K562 (cell line): Measurements from ENCODE around the gene CTDSP1. TPM values are rescaled to one million over a fixed set of nuclear protein-coding genes. Genes with fewer than 3 reads are reported as not detected.

ENCODE experiments used
- DACH1 ChIP-seq: fragments of 450-650 bp; IDR thresholded peaks from 2 replicates; pipeline ENCODE4 v1.6.1; 2018; ENCODE audit not compliant: partially characterized antibody
- EP400 ChIP-seq: fragments of 450-650 bp; IDR thresholded peaks from 2 replicates; pipeline ENCODE4 v1.6.1; 2017; ENCODE audit warnings: antibody characterized with exemption, mild to moderate bottlenecking, moderate library complexity
- ETV5 ChIP-seq: sonication (generic); formaldehyde crosslinking; IDR thresholded peaks from 2 replicates; pipeline ENCODE4 v1.4.0; 2020; ENCODE audit warnings: low read depth, mild to moderate bottlenecking, missing genetic modification reagents
- GTF2A2 ChIP-seq: IDR thresholded peaks from 2 replicates; pipeline ENCODE4 v1.6.1; 2016; ENCODE audit warnings: mild to moderate bottlenecking, missing genetic modification characterization, missing compliant biosample characterization
- IFI16 ChIP-seq: fragments of 250-450 bp; sonication (Bioruptor Pico); IDR thresholded peaks from 2 replicates; pipeline ENCODE4 v2.1.2; 2022; ENCODE audit warnings: mild to moderate bottlenecking, inconsistent platforms
- LARP7 ChIP-seq: fragments of 450-650 bp; IDR thresholded peaks from 2 replicates; pipeline ENCODE4 v1.6.1; 2016
- MEF2A ChIP-seq: IDR thresholded peaks from 2 replicates; pipeline ENCODE4 v1.6.1; 2011; ENCODE audit warnings: low read depth, mild to moderate bottlenecking, low read length, moderate library complexity; ENCODE audit not compliant: control insufficient read depth
- RNF2 ChIP-seq: sonication (generic); IDR thresholded peaks from 2 replicates; pipeline ENCODE4 v1.6.1; 2016
- THRAP3 ChIP-seq: fragments of 450-650 bp; IDR thresholded peaks from 2 replicates; pipeline ENCODE4 v1.6.1; 2016; ENCODE audit warnings: mild to moderate bottlenecking, inconsistent platforms, borderline replicate concordance
- ZNF140 ChIP-seq: fragments of 250-450 bp; sonication (Bioruptor Pico); IDR thresholded peaks from 2 replicates; pipeline ENCODE4 v1.8.0; 2021; ENCODE audit warnings: moderate library complexity, mild to moderate bottlenecking, inconsistent platforms
- ZNF431 ChIP-seq: sonication (generic); formaldehyde crosslinking; IDR thresholded peaks from 2 replicates; pipeline ENCODE4 v1.8.0; 2022; ENCODE audit warnings: mild to moderate bottlenecking, missing genetic modification reagents
- ZNF507 ChIP-seq: conservative IDR thresholded peaks from 2 replicates; pipeline ENCODE4 v1.6.1; 2017; ENCODE audit warnings: missing genetic modification characterization, missing compliant biosample characterization
- polyA plus RNA-seq, 8 experiments: library from polyadenylated mRNA; depleted of rRNA in 4 of 8; stranded (reverse) in 5 of 8; unstranded in 3 of 8; fragments of >200 nt; fragmentation: Nextera tagmentation in 2 of 8; fragmentation: Illumina TruSeq in 1 of 8; extraction: Ambion mirVana in 2 of 8; extraction: Trizol in 1 of 8; gene quantifications; 2 replicates each; pipeline versions ENCODE4 v1.2.1 to v1.2.3, GENCODE V29; 2011 to 2014; ENCODE audit warnings: inconsistent platforms in 1 of 8, missing spikeins in 1 of 8
- total RNA-seq, 7 experiments: library from RNA; depleted of rRNA in 6 of 7; stranded (reverse); fragments of >200 nt in 6 of 7; fragmentation: Illumina TruSeq in 2 of 7; extraction: Trizol in 2 of 7; gene quantifications; 2 replicates each; pipeline versions ENCODE4 v1.2.1 to v1.2.3, GENCODE V29; 2011 to 2021; ENCODE audit warnings: low replicate concordance in 1 of 7
- TF ChIP-seq, protein P1 (sequence below): sonication (generic); formaldehyde crosslinking; IDR thresholded peaks from 2 replicates; pipeline ENCODE4 v1.8.0; 2022; ENCODE audit warnings: mild to moderate bottlenecking, low read depth, missing genetic modification reagents
- TF ChIP-seq, protein P2 (sequence below): fragments of 250-450 bp; sonication (Bioruptor Pico); IDR thresholded peaks from 2 replicates; pipeline ENCODE4 v1.6.1; 2021; ENCODE audit warnings: mild to moderate bottlenecking
- TF ChIP-seq, protein P3 (sequence below), 2 experiments: fragments of 250-450 bp in 1 of 2; fragments of 450-650 bp in 1 of 2; sonication (Bioruptor Pico) in 1 of 2; IDR thresholded peaks; 2 replicates each; pipeline versions ENCODE4 v1.6.1 to v1.8.0; 2016 to 2021; ENCODE audit warnings: mild to moderate bottlenecking in 2 of 2, moderate library complexity in 2 of 2, missing compliant biosample characterization in 1 of 2, missing genetic modification characterization in 1 of 2
- TF ChIP-seq, protein P4 (sequence below): fragments of 450-650 bp; formaldehyde crosslinking; IDR thresholded peaks from 2 replicates; pipeline ENCODE4 v1.4.0; 2022; ENCODE audit warnings: missing genetic modification characterization
- TF ChIP-seq, protein P5 (sequence below): fragments of 450-650 bp; formaldehyde crosslinking; IDR thresholded peaks from 2 replicates; pipeline ENCODE4 v1.4.0; 2020; ENCODE audit warnings: mild to moderate bottlenecking
- TF ChIP-seq, protein P6 (sequence below): sonication (generic); formaldehyde crosslinking; IDR thresholded peaks from 2 replicates; pipeline ENCODE4 v1.8.0; 2022; ENCODE audit warnings: mild to moderate bottlenecking, missing genetic modification reagents, borderline replicate concordance

Gene CTDSP1
- total and polyA plus RNA-seq, 9 of the 15 experiments (the other 6 are each of a cell fraction or from before 2014, with no cell fraction given) = 2.4 to 74.8 (median 45.8) TPM

DNA sequence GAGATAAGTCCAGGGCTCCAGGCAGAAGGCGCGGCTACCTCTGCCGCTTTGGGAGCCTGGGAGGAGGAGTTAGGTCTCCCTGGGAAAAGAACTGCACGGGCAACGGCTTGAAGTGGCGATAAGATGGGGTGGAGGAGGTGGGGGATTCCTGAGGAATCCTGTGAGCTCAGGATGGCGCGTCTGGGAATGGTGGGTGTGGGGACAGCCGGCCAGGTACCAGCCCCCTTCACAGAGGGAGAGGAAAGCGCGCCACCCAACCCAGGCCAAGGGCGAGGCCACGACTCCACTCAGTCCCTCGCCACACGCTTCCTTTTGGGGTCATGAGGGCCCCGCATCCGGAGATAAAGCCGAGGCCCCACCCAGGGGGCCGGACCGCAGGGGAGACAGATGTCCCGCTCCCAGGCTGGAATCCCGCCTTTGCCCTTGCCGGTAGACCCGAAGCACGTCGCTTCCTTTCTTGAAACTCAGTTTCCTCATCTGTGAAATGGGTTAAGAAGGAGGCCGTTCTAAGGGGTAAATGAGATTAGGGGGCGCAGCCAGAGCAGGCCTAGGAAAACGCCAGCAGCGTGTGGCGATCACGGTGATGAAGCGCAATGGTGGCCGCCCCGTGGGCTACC, 1.7 kb upstream of the CTDSP1 start (continued):
- TF ChIP-seq RNF2 = peak; percentile 24; the same call in 1 of the 2 replicates
- TF ChIP-seq ZNF140 = no peak
- TF ChIP-seq, protein P1, sequence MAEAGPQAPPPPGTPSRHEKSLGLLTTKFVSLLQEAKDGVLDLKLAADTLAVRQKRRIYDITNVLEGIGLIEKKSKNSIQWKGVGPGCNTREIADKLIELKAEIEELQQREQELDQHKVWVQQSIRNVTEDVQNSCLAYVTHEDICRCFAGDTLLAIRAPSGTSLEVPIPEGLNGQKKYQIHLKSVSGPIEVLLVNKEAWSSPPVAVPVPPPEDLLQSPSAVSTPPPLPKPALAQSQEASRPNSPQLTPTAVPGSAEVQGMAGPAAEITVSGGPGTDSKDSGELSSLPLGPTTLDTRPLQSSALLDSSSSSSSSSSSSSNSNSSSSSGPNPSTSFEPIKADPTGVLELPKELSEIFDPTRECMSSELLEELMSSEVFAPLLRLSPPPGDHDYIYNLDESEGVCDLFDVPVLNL = no peak
- TF ChIP-seq LARP7 = no peak
- peak; percentile 78 for TF ChIP-seq EP400
- no peak for TF ChIP-seq ZNF507 (tag)
- TF ChIP-seq, protein P2, sequence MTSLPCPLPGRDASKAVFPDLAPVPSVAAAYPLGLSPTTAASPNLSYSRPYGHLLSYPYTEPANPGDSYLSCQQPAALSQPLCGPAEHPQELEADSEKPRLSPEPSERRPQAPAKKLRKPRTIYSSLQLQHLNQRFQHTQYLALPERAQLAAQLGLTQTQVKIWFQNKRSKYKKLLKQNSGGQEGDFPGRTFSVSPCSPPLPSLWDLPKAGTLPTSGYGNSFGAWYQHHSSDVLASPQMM (CRISPR knock-in tag) = no peak
- no peak for TF ChIP-seq MEF2A
- TF ChIP-seq, protein P3, sequence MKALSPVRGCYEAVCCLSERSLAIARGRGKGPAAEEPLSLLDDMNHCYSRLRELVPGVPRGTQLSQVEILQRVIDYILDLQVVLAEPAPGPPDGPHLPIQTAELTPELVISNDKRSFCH (CRISPR knock-in tag; IDR thresholded peaks at IDR 0.05) = no peak
- TF ChIP-seq, protein P3 (tag; IDR thresholded peaks at IDR 0.05) = peak; percentile 72
- TF ChIP-seq, protein P4, sequence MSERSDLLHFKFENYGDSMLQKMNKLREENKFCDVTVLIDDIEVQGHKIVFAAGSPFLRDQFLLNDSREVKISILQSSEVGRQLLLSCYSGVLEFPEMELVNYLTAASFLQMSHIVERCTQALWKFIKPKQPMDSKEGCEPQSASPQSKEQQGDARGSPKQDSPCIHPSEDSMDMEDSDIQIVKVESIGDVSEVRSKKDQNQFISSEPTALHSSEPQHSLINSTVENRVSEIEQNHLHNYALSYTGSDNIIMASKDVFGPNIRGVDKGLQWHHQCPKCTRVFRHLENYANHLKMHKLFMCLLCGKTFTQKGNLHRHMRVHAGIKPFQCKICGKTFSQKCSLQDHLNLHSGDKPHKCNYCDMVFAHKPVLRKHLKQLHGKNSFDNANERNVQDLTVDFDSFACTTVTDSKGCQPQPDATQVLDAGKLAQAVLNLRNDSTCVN (CRISPR knock-in tag) = no peak
- peak; percentile 97 for TF ChIP-seq ETV5 (CRISPR knock-in tag)
- no peak for TF ChIP-seq GTF2A2 (tag)
- TF ChIP-seq ZNF431 (CRISPR knock-in tag) = 0 out of 2 replicates have a peak, but pooled peaks have one; percentile 15
- TF ChIP-seq IFI16 = no peak
- TF ChIP-seq, protein P5, sequence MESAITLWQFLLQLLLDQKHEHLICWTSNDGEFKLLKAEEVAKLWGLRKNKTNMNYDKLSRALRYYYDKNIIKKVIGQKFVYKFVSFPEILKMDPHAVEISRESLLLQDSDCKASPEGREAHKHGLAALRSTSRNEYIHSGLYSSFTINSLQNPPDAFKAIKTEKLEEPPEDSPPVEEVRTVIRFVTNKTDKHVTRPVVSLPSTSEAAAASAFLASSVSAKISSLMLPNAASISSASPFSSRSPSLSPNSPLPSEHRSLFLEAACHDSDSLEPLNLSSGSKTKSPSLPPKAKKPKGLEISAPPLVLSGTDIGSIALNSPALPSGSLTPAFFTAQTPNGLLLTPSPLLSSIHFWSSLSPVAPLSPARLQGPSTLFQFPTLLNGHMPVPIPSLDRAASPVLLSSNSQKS = no peak
- TF ChIP-seq DACH1 = no peak
- no peak for TF ChIP-seq THRAP3
- TF ChIP-seq, protein P6, sequence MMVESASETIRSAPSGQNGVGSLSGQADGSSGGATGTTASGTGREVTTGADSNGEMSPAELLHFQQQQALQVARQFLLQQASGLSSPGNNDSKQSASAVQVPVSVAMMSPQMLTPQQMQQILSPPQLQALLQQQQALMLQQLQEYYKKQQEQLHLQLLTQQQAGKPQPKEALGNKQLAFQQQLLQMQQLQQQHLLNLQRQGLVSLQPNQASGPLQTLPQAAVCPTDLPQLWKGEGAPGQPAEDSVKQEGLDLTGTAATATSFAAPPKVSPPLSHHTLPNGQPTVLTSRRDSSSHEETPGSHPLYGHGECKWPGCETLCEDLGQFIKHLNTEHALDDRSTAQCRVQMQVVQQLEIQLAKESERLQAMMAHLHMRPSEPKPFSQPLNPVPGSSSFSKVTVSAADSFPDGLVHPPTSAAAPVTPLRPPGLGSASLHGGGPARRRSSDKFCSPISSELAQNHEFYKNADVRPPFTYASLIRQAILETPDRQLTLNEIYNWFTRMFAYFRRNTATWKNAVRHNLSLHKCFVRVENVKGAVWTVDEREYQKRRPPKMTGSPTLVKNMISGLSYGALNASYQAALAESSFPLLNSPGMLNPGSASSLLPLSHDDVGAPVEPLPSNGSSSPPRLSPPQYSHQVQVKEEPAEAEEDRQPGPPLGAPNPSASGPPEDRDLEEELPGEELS = no peak
